Measurements from ENCODE around the gene RCE1.
A peak's percentile ranks its signal among the peaks of the same experiment; 100 is the strongest.

RCE1 gene

GRCh38 chr11:66844496-66845142, 1.4 kb downstream of the RCE1 start:
- DNase-seq (ENCODE audit: low read depth in 1 of 2, low spot score in 1 of 2) = no peak

GRCh38 chr11:66845143-66845875, 2.1 kb downstream of the RCE1 start:
- no peak for DNase-seq (ENCODE audit: low read depth in 1 of 2, low spot score in 1 of 2)

- no peak for DNase-seq (ENCODE audit: low read depth in 1 of 2, low spot score in 1 of 2)
Measured at GRCh38 chr11:66845876-66846212, 2.6 kb downstream of the RCE1 start.

- no peak for DNase-seq (ENCODE audit: low read depth in 1 of 2, low spot score in 1 of 2)
Measured at GRCh38 chr11:66846671-66847091, 3.4 kb downstream of the RCE1 start.

GRCh38 chr11:66847461-66848232, 4.4 kb downstream of the RCE1 start:
- no peak for DNase-seq (ENCODE audit: low read depth in 1 of 2, low spot score in 1 of 2)

GRCh38 chr11:66848671-66849500, 5.6 kb downstream of the RCE1 start:
- DNase-seq (ENCODE audit: low read depth in 1 of 2, low spot score in 1 of 2) = no peak

- no peak for DNase-seq (ENCODE audit: low read depth in 1 of 2, low spot score in 1 of 2)
Measured at GRCh38 chr11:66849501-66850234, 6.4 kb downstream of the RCE1 start.

GRCh38 chr11:66850235-66850587, 7.0 kb downstream of the RCE1 start:
- no peak for DNase-seq (ENCODE audit: low read depth in 1 of 2, low spot score in 1 of 2)

GRCh38 chr11:66850588-66851238, 7.5 kb downstream of the RCE1 start:
- DNase-seq (ENCODE audit: low read depth in 1 of 2, low spot score in 1 of 2) = no peak

- DNase-seq (ENCODE audit: low read depth in 1 of 2, low spot score in 1 of 2) = no peak
Measured at GRCh38 chr11:66851239-66851596, 8.0 kb downstream of the RCE1 start.

GRCh38 chr11:66851698-66852465, 8.6 kb downstream of the RCE1 start:
- DNase-seq (ENCODE audit: low read depth in 1 of 2, low spot score in 1 of 2) = peak in 1 of 2 donors; percentile 18

GRCh38 chr11:66852466-66853241, 9.4 kb downstream of the RCE1 start:
- no peak for DNase-seq (ENCODE audit: low read depth in 1 of 2, low spot score in 1 of 2)

- no peak for DNase-seq (ENCODE audit: low read depth in 1 of 2, low spot score in 1 of 2)
Measured at GRCh38 chr11:66853242-66854229, 10.3 kb downstream of the RCE1 start.

- no peak for DNase-seq (ENCODE audit: low read depth in 1 of 2, low spot score in 1 of 2)
Measured at GRCh38 chr11:66854231-66854661, 11.0 kb downstream of the RCE1 start.

GRCh38 chr11:66854729-66855211, 11.5 kb downstream of the RCE1 start:
- no peak for DNase-seq (ENCODE audit: low read depth in 1 of 2, low spot score in 1 of 2)

- peak; percentile 62 to 68 for DNase-seq (ENCODE audit: low read depth in 1 of 2, low spot score in 1 of 2)
Measured at GRCh38 chr11:66855574-66856495, 12.6 kb downstream of the RCE1 start.

Data from activated CD4-positive, alpha-beta T cell treated with anti-CD3 and anti-CD28 coated beads, Interleukin-2, amount 50 U/mL, for 24 hours (primary cell).